IPS-11a (cell line): ENCODE measurements around the gene OR2AG2.
"Not testable (repeated sequence)": the region's sequence is repeated elsewhere in the genome, so short reads cannot be mapped to it uniquely, and the experiment has no call there.

Source experiments
- H3K4me3 ChIP-seq: one replicate; pipeline ENCODE4 v1.5.1; 2013; ENCODE audit warnings: low read depth, low read length, control low read depth

The OR2AG2 gene

GRCh38 chr11:6771926-6772893, at the start of gene OR2AG2:
TSS of gene OR2AG2 (minus strand) at chr11:6771976. CDS start at chr11:6768957, 3,019 bp downstream.
- H3K4me3 ChIP-seq, result no peak within 1 kb of the TSS

- H3K4me3 ChIP-seq, result no peak overlapping the region
Observed at GRCh38 chr11:6818967-6819366, 47.2 kb upstream of the OR2AG2 start.

- no peak overlapping the region for H3K4me3 ChIP-seq
Observed at GRCh38 chr11:6817694-6818093, 45.9 kb upstream of the OR2AG2 start.

- H3K4me3 ChIP-seq, result no peak overlapping the region
Observed at GRCh38 chr11:6813656-6814055, 41.9 kb upstream of the OR2AG2 start.

DNA sequence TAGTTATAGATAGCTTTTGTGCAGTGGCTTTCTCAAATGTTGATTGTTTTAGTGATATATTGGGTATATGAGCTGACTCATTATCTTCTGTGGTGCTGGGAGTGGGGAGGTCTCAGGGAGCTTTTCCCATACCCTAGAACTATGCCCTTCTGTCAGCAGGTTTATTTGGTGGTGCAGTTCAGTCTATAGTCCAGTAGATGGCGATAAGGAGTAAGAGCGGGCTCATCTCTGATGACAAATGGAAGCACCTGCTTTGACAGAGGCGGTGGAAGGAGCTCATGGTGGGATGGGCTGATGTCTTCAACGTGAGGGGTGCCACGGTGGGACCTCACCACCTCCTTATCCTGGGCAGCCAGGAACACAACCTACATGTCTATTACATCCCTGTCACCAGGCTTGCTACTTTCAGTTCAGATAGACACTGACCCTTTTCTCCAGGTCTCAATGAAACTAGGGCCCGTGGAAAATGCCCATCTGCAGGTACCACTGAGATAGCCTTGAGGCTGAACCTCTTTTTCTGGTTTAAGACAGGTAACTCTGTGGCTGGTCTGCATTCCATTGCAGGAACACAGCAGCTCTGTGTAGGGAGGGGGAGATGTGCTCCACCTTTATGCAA, 40.7 kb upstream of the OR2AG2 start:
- H3K4me3 ChIP-seq, result no peak overlapping the region

DNA sequence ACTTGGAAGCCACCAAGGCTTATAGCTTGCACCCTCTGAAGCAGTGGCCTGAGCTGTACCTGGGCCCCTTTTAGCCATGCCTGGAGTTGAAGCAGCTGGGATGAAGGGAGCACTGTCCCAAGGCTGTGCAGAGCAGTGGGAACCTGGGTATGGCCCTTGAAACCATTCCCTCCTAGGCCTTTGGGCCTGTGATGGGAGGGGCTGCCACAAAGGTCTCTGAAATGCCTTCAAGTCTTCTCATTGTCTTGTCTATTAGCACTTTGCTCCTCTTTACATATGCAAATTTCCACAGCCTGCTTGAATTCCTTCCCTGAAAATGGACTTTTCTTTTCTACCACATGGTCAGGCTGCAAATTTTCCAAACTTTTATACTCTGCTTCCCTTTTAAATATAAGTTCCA, 29.3 kb upstream of the OR2AG2 start:
- H3K4me3 ChIP-seq, result not testable (repeated sequence)

DNA sequence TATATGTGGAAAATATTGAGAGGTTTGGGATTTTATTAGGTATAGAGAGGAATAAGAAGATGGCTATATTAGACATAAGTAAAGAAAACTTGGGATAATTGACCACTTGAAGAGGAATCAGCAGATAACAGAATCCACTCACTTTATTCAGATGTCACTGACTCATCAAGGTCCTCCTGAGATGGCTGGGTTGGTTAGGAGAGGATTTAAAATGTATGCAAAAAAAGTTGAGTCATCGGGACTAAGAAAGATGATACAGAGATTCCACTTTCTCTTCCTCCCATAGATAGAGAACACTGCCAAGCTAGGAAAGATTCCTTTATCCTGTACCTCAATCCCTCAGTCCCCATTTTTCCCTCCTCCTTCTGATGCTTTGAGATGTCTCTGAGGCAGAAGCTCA, 27.6 kb upstream of the OR2AG2 start, which contains the start of gene OR6A2:
Gene OR6A2 (minus strand): TSS at position 288 of the 400 bp plus-strand sequence. CDS start 3,981 bp downstream, outside the sequence.
- no peak within 1 kb of the TSS for H3K4me3 ChIP-seq

DNA sequence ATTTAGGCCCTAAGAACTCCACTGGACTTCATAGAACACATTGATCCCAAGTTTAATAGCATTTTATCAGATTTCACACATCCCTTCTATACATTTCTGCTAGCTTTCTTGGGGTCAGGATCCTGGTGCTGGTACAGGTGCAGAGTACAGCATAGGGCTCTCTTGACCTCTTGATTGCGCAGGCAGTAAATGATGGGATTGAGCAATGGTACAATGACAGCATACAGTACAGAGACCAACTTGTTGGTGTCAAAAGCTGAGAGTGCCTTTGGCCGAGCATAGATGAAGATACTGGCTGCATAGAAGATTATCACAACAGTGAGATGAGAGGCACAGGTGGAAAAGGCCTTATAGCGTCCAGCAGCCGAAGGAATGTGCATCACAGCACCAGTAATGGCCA, 22.9 kb upstream of the OR2AG2 start:
- H3K4me3 ChIP-seq, result no peak overlapping the region

- H3K4me3 ChIP-seq, result no peak overlapping the region
Observed at GRCh38 chr11:6790546-6790945, 18.8 kb upstream of the OR2AG2 start.

GRCh38 chr11:6782720-6783119, 10.9 kb upstream of the OR2AG2 start, which contains the start of gene OR2AG1:
TSS of gene OR2AG1 (plus strand) at chr11:6783020. CDS start at chr11:6785038, 2,018 bp downstream.
- H3K4me3 ChIP-seq, result no peak within 1 kb of the TSS

DNA sequence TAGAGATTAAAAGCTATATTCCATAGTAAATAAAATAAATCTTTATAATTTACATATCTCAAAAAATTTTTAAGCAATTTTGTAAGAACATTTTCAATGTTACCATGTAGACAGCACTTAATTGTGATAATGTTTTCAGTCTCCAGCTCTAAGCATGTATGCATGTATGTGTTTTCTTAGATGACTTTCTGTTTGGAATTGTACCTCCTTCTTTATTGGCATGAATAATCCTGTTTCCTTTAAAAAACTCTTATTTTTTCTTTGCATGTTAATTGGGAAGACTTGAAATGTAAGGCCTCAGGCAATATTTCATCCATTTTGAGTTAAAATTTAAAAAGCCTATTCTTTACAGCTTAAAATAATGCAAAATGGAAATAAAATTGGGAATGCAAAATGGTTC, 9.1 kb upstream of the OR2AG2 start:
- H3K4me3 ChIP-seq, result no peak overlapping the region

- H3K4me3 ChIP-seq, result no peak overlapping the region
Observed at GRCh38 chr11:6778518-6778917, 6.7 kb upstream of the OR2AG2 start.

GRCh38 chr11:6757373-6757967, 14.3 kb downstream of the OR2AG2 start:
- H3K4me3 ChIP-seq, result no peak overlapping the region

DNA sequence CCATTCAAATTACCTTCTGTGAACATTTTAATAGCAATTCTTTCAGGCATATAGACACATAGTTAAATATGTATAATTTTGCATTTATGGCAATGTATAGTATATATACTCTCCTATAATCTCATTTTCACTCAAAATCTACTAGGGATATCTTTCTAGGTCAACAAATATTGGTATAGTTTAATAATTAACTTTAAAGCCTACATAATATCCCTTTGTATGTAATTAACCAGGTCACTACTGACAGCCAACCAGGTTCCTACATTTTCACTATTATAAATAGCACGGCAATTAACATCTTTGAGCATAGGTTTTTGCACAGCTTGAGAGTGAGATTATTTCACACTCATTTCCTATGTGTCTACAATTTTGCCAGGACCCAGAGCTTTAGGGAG, 15.8 kb downstream of the OR2AG2 start:
- H3K4me3 ChIP-seq, result no peak overlapping the region

DNA sequence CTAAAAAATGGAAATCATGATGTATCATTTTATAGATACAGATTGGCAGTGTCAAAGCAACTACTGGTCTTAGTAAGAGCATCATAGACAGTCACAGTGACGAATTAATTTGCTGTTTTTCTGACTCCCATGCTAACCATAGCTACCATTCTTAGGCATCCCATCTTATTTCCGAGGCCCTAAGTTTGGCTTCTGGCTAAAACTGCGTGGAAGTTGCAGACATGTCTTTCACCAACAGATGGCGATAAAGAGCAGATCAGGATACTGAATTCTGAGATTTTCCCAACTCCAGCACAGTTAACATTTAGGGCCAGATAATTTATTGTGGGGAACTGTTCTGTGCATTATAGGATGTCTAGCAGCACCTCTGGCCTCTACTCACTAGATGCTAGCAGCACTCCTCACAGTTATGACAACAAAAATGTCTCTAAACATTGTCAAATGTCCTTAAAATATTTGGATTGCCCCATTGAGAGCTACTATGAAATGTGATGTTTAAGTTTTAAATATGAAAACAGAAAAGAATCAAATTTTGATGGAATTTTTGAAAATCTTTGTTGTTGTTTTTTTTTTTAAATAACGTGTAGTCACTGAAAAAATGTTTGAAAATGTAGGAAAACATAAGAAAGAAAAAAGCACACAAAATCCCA, 16.3 kb downstream of the OR2AG2 start:
- H3K4me3 ChIP-seq, result no peak overlapping the region

DNA sequence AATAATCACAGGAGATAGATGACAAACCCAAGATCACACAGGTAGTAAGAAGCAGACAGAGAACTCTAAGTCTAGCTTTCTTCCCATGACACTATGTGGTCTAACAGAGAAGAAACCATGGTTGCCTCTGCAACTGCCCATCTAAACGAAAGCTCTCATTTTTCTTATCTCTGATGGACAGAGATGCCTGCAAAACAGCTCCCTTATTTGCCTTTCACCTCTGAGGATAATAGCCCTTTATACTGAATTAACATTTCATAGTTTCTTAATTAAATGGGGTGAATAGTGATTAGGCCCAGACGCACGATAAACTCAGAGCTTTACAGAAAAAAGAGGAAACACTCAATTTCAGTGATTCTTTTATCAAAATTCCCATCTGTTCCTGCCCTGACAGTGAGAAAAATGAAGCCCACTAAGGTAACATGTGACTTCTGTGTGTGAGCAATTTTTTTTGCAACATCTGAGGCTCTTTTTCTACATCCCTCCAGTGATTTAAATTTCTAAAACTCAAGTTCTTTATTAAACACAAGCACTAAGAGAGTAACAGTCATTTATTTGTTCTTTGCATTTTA, 24.6 kb downstream of the OR2AG2 start:
- H3K4me3 ChIP-seq, result no peak overlapping the region

GRCh38 chr11:6746626-6747025, 25.1 kb downstream of the OR2AG2 start:
- no peak overlapping the region for H3K4me3 ChIP-seq

DNA sequence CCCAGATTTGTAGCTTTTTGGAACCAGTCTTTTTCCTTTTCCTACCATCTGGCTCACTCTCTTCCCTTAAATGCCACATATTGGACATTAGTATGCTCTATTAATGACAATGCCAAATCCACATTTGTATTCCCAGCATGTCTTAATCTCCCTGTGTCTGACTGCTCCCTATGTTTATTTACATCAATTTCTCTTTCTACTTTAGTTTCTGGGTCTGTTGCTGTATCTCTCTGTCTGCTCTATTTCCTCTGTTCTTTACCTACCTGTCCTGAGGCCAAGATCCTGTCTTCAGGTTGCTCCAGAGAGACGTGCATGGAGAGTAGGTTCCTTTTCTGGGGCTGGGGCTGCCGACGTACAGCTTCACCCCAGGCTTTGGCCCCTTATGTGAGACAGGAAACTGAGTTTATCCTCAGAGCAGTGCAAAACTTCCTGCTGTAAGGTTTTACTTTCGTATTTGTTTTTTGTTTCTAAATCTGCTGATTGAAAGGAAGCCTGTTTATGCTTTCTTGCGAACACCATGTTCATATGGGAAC, 25.6 kb downstream of the OR2AG2 start:
- no peak overlapping the region for H3K4me3 ChIP-seq

DNA sequence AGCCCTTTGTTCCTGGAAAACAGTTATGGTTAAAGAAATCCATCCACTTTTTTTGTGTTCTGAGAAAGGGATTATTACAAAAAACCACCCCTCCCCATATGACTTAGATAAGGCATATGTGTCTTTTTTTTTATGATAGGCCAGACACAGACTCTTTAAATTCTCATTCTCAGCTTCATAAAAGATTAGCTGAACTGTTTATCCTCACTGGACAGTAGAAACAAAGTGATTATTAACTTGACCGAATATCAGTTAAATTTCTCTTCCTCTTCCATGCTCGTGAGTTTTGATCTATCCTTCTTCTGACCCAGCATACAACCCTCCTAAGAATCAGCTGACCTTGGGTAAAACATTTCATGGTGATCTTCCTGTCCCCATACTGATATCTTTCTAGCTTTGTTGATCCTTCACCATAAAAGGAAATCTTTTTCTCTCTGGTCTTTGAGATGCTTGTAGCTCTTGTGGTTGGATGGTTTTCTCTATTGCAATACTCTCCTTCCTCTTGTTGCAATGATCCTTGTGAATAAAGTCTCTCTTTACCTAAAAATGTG, 26.2 kb downstream of the OR2AG2 start:
- no peak overlapping the region for H3K4me3 ChIP-seq

DNA sequence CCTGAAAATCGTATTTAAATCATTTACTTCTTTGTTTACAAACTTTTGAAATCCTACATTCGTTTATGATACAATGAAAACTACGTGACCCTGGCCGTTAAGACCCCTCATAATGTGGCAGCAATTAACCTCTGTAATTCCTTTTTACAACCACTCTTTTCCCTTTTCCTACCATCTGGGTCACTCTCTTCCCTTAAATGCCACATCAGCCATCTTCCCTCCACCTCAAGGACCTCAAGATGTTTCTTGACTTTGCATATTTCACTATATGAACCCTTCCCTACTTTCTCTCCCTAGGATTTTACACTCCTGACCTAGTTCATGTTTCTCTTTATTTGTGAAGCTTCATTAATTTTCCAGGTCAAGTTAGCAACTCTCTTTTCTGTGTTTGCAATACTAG, 26.8 kb downstream of the OR2AG2 start:
- H3K4me3 ChIP-seq, result no peak overlapping the region
